ENCODE results near the gene COL18A1. TPM values are rescaled to one million over a fixed set of nuclear protein-coding genes. Genes with fewer than 3 reads are reported as not detected.
A peak's percentile ranks its signal among the peaks of the same experiment; 100 is the strongest.

COL18A1 gene
- polyA plus RNA-seq, 4 donors, result 2.2 to 34.3 (median 16.5) TPM

- Histone ChIP-seq H3K9me3 (ENCODE audit: control insufficient read depth in 2 of 2, insufficient read depth in 1 of 2, low read depth in 1 of 2, low read length in 1 of 2) (peaks cover 0 to 5% of the 10 kb centered on the region in 2 donors), H3K4me3 (ENCODE audit: low read depth in 1 of 3, low read length in 3 of 3) (no peak overlapping the region), H3K4me1 (ENCODE audit: control insufficient read depth in 3 of 3, insufficient read depth in 2 of 3, low read depth in 1 of 3, low read length in 2 of 3) (no peaks in the 10 kb centered on the region), H3K27ac (ENCODE audit: low read depth in 1 of 3, low read length in 2 of 3) (no peak overlapping the region), H3K36me3 (ENCODE audit: control insufficient read depth in 3 of 3, insufficient read depth in 2 of 3, low read depth in 1 of 3, low read length in 3 of 3) (no peaks in the 10 kb centered on the region), H3K27me3 (ENCODE audit: control insufficient read depth in 3 of 3, insufficient read depth in 3 of 3, low read length in 3 of 3) (no peaks in the 10 kb centered on the region)
- no peak for FAIRE-seq
- DNase-seq, result no peak
- 82 to 85% (median 82%) methylated on average over 20 of the region's 20 CpGs for WGBS, 3 donors
Measured at GRCh38 chr21:45448283-45448809, 43.4 kb downstream of the COL18A1 start.

- 77 to 84% (median 78%) methylated on average over 27 to 28 of the region's 28 CpGs for WGBS, 3 donors
- Histone ChIP-seq H3K9me3 (ENCODE audit: control insufficient read depth in 2 of 2, insufficient read depth in 1 of 2, low read depth in 1 of 2, low read length in 1 of 2) (peaks cover 0 to 5% of the 10 kb centered on the region in 2 donors), H3K36me3 (ENCODE audit: control insufficient read depth in 3 of 3, insufficient read depth in 2 of 3, low read depth in 1 of 3, low read length in 3 of 3) (no peaks in the 10 kb centered on the region), H3K27ac (ENCODE audit: low read depth in 1 of 3, low read length in 2 of 3) (no peak overlapping the region), H3K4me3 (ENCODE audit: low read depth in 1 of 3, low read length in 3 of 3) (no peak overlapping the region), H3K4me1 (ENCODE audit: control insufficient read depth in 3 of 3, insufficient read depth in 2 of 3, low read depth in 1 of 3, low read length in 2 of 3) (no peaks in the 10 kb centered on the region), H3K27me3 (ENCODE audit: control insufficient read depth in 3 of 3, insufficient read depth in 3 of 3, low read length in 3 of 3) (no peaks in the 10 kb centered on the region)
- no peak for DNase-seq
- FAIRE-seq, result no peak
Measured at GRCh38 chr21:45448810-45449657, 44.1 kb downstream of the COL18A1 start.

- Histone ChIP-seq H3K36me3 (ENCODE audit: control insufficient read depth in 3 of 3, insufficient read depth in 2 of 3, low read depth in 1 of 3, low read length in 3 of 3) (no peaks in the 10 kb centered on the region), H3K27ac (ENCODE audit: low read depth in 1 of 3, low read length in 2 of 3) (no peak overlapping the region), H3K4me1 (ENCODE audit: control insufficient read depth in 3 of 3, insufficient read depth in 2 of 3, low read depth in 1 of 3, low read length in 2 of 3) (no peaks in the 10 kb centered on the region), H3K4me3 (ENCODE audit: low read depth in 1 of 3, low read length in 3 of 3) (no peak overlapping the region), H3K27me3 (ENCODE audit: control insufficient read depth in 3 of 3, insufficient read depth in 3 of 3, low read length in 3 of 3) (no peaks in the 10 kb centered on the region), H3K9me3 (ENCODE audit: control insufficient read depth in 2 of 2, insufficient read depth in 1 of 2, low read depth in 1 of 2, low read length in 1 of 2) (peaks cover 0 to 5% of the 10 kb centered on the region in 2 donors)
- DNase-seq (no peak), FAIRE-seq (no peak)
- WGBS, 3 donors, result 78 to 86% (median 84%) methylated on average over 22 of the region's 22 CpGs
Measured at GRCh38 chr21:45449658-45450422, 44.9 kb downstream of the COL18A1 start.

- DNase-seq (no peak), FAIRE-seq (no peak)
- H3K36me3 ChIP-seq (ENCODE audit: control insufficient read depth in 3 of 3, insufficient read depth in 2 of 3, low read depth in 1 of 3, low read length in 3 of 3), result no peaks in the 10 kb centered on the region
- no peak overlapping the region for H3K27ac ChIP-seq (ENCODE audit: low read depth in 1 of 3, low read length in 2 of 3)
- H3K27me3 ChIP-seq (ENCODE audit: control insufficient read depth in 3 of 3, insufficient read depth in 3 of 3, low read length in 3 of 3), result no peaks in the 10 kb centered on the region
- WGBS, 3 donors, result 76 to 85% (median 85%) methylated on average over 24 of the region's 24 CpGs
- H3K4me3 ChIP-seq (ENCODE audit: low read depth in 1 of 3, low read length in 3 of 3), result no peak overlapping the region
- peaks cover 0 to 3% (median 0%) of the 10 kb centered on the region in 3 donors for H3K4me1 ChIP-seq (ENCODE audit: control insufficient read depth in 3 of 3, insufficient read depth in 2 of 3, low read depth in 1 of 3, low read length in 2 of 3)
- peaks cover 0 to 5% of the 10 kb centered on the region in 2 donors for H3K9me3 ChIP-seq (ENCODE audit: control insufficient read depth in 2 of 2, insufficient read depth in 1 of 2, low read depth in 1 of 2, low read length in 1 of 2)
Measured at GRCh38 chr21:45450423-45451090, 45.6 kb downstream of the COL18A1 start.

GRCh38 chr21:45451091-45451740, 46.3 kb downstream of the COL18A1 start:
- Histone ChIP-seq H3K27me3 (ENCODE audit: control insufficient read depth in 3 of 3, insufficient read depth in 3 of 3, low read length in 3 of 3) (no peaks in the 10 kb centered on the region), H3K36me3 (ENCODE audit: control insufficient read depth in 3 of 3, insufficient read depth in 2 of 3, low read depth in 1 of 3, low read length in 3 of 3) (no peaks in the 10 kb centered on the region), H3K4me1 (ENCODE audit: control insufficient read depth in 3 of 3, insufficient read depth in 2 of 3, low read depth in 1 of 3, low read length in 2 of 3) (peaks cover 0 to 5% (median 0%) of the 10 kb centered on the region in 3 donors), H3K9me3 (ENCODE audit: control insufficient read depth in 2 of 2, insufficient read depth in 1 of 2, low read depth in 1 of 2, low read length in 1 of 2) (peaks cover 0 to 3% of the 10 kb centered on the region in 2 donors), H3K4me3 (ENCODE audit: low read depth in 1 of 3, low read length in 3 of 3) (no peak overlapping the region), H3K27ac (ENCODE audit: low read depth in 1 of 3, low read length in 2 of 3) (no peak overlapping the region)
- 78 to 87% (median 78%) methylated on average over 20 of the region's 20 CpGs for WGBS, 3 donors
- FAIRE-seq, result no peak
- DNase-seq, result peak in 1 of 2 donors; percentile 12

- no peak for FAIRE-seq
- Histone ChIP-seq H3K27ac (ENCODE audit: low read depth in 1 of 3, low read length in 2 of 3) (no peak overlapping the region), H3K27me3 (ENCODE audit: control insufficient read depth in 3 of 3, insufficient read depth in 3 of 3, low read length in 3 of 3) (no peaks in the 10 kb centered on the region), H3K4me3 (ENCODE audit: low read depth in 1 of 3, low read length in 3 of 3) (no peak overlapping the region), H3K36me3 (ENCODE audit: control insufficient read depth in 3 of 3, insufficient read depth in 2 of 3, low read depth in 1 of 3, low read length in 3 of 3) (no peaks in the 10 kb centered on the region), H3K4me1 (ENCODE audit: control insufficient read depth in 3 of 3, insufficient read depth in 2 of 3, low read depth in 1 of 3, low read length in 2 of 3) (peaks cover 0 to 5% (median 0%) of the 10 kb centered on the region in 3 donors), H3K9me3 (ENCODE audit: control insufficient read depth in 2 of 2, insufficient read depth in 1 of 2, low read depth in 1 of 2, low read length in 1 of 2) (peaks cover 0 to 2% of the 10 kb centered on the region in 2 donors)
- 84 to 88% (median 86%) methylated on average over 12 of the region's 12 CpGs for WGBS, 3 donors
- DNase-seq, result no peak
Measured at GRCh38 chr21:45451771-45452182, 46.8 kb downstream of the COL18A1 start.

- Histone ChIP-seq H3K4me3 (ENCODE audit: low read depth in 1 of 3, low read length in 3 of 3) (no peak overlapping the region), H3K36me3 (ENCODE audit: control insufficient read depth in 3 of 3, insufficient read depth in 2 of 3, low read depth in 1 of 3, low read length in 3 of 3) (no peaks in the 10 kb centered on the region), H3K4me1 (ENCODE audit: control insufficient read depth in 3 of 3, insufficient read depth in 2 of 3, low read depth in 1 of 3, low read length in 2 of 3) (peaks cover 0 to 5% (median 0%) of the 10 kb centered on the region in 3 donors), H3K27ac (ENCODE audit: low read depth in 1 of 3, low read length in 2 of 3) (no peak overlapping the region), H3K9me3 (ENCODE audit: control insufficient read depth in 2 of 2, insufficient read depth in 1 of 2, low read depth in 1 of 2, low read length in 1 of 2) (no peaks in the 10 kb centered on the region), H3K27me3 (ENCODE audit: control insufficient read depth in 3 of 3, insufficient read depth in 3 of 3, low read length in 3 of 3) (no peaks in the 10 kb centered on the region)
- WGBS, 3 donors, result 88 to 97% (median 94%) methylated on average over 7 of the region's 7 CpGs
- DNase-seq, result no peak
- no peak for FAIRE-seq
Measured at GRCh38 chr21:45452696-45453307, 47.8 kb downstream of the COL18A1 start.

All from small intestine (tissue), 7 donors.